MM.1S (cell line): ENCODE data around the gene MRPL43.

Experiments
- EZH2 ChIP-seq: fragments of 300-600 bp; sonication (generic); optimal IDR thresholded peaks from 2 replicates; pipeline ENCODE3; 2017; ENCODE audit warnings: low read depth, mild to moderate bottlenecking, antibody characterized with exemption, low read length, mixed read lengths
- TF ChIP-seq, protein P1 (sequence below): fragments of 300-600 bp; sonication (generic); IDR thresholded peaks from 2 replicates; pipeline ENCODE4 v1.5.1; 2016; ENCODE audit warnings: antibody characterized with exemption, low read length, mixed read lengths

DNA sequence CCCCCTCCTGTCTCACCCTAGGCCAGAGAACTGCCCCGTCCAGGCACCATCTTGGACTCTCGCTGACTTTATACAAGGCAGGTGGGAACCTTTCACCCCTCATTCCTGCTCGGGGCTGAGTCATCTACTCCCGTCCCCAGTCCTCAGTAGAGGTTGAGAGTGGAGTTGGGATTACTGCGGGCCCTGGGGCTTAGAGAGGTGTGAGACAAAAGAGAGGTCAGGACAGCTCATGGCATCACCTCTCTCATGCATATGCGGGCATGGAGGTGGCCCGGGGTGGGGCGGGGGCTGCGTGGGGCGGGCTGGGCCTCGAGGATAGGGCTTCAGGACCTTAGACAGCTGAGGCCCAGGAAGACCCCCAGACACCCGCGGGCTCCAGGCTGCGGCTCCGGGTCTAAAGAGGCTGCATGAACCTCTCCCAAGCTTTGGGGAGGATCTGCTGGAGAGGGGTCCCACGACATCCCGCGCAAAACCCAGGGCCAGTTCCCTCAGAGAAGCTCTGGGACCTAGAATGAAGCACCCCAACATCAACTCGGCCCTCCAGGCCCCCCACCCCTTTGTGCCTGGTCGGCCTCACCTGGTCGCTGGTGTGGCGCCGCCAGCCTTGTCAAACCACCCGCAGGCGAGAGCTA, 43.3 kb upstream of the MRPL43 start:
- TF ChIP-seq, protein P1, sequence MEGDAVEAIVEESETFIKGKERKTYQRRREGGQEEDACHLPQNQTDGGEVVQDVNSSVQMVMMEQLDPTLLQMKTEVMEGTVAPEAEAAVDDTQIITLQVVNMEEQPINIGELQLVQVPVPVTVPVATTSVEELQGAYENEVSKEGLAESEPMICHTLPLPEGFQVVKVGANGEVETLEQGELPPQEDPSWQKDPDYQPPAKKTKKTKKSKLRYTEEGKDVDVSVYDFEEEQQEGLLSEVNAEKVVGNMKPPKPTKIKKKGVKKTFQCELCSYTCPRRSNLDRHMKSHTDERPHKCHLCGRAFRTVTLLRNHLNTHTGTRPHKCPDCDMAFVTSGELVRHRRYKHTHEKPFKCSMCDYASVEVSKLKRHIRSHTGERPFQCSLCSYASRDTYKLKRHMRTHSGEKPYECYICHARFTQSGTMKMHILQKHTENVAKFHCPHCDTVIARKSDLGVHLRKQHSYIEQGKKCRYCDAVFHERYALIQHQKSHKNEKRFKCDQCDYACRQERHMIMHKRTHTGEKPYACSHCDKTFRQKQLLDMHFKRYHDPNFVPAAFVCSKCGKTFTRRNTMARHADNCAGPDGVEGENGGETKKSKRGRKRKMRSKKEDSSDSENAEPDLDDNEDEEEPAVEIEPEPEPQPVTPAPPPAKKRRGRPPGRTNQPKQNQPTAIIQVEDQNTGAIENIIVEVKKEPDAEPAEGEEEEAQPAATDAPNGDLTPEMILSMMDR, result no peak
- no peak for TF ChIP-seq EZH2
